Erythroblast (primary cell): ENCODE data around the gene SERGEF.

Experiments used
- GATA1 ChIP-seq: IDR thresholded peaks from 2 replicates; pipeline ENCODE4 v1.6.1; 2011; ENCODE audit warnings: low read depth, mild to moderate bottlenecking, control low read depth, low read length, moderate library complexity
- POLR2A ChIP-seq: IDR thresholded peaks from 2 replicates; pipeline ENCODE4 v1.6.1; 2011; ENCODE audit warnings: mild to moderate bottlenecking, low read length

GRCh38 chr11:17948296-17948695 is 64.6 kb downstream of the SERGEF start:
- no peak for TF ChIP-seq POLR2A
- TF ChIP-seq GATA1 = no peak
